Ovary (tissue), 9 donors: ENCODE results near the gene KCNE5. TPM values are rescaled to one million over a fixed set of nuclear protein-coding genes. Genes with fewer than 3 reads are reported as not detected.

Experiments used
- DNase-seq, 5 donors: peaks; one replicate each; pipeline ENCODE4 v3.0.0-alpha.2; 2019 to 2020
- H3K27ac ChIP-seq, 2 donors: fragments of 200-600 bp; one replicate each; pipeline versions ENCODE4 v1.5.1 to v1.8.0; 2019 to 2022
- H3K27me3 ChIP-seq: fragments of 200-600 bp; one replicate; pipeline ENCODE4 v1.8.0; 2022
- H3K36me3 ChIP-seq: fragments of 200-600 bp; sonication (generic); one replicate; pipeline ENCODE4 v1.5.1; 2019
- H3K4me1 ChIP-seq: one replicate; pipeline ENCODE4 v1.8.1; 2013; ENCODE audit warnings: mild to moderate bottlenecking, moderate library complexity; ENCODE audit not compliant: insufficient read depth
- H3K4me3 ChIP-seq: fragments of 200-600 bp; sonication (generic); one replicate; pipeline ENCODE4 v1.5.1; 2017
- H3K9me3 ChIP-seq, 2 donors: fragments of 200-600 bp in 1 of 2; sonication (generic) in 1 of 2; one replicate each; pipeline versions ENCODE4 v1.5.1 to v1.8.1; 2013 to 2019; ENCODE audit warnings: mild to moderate bottlenecking in 1 of 2, moderate library complexity in 1 of 2
- EP300 ChIP-seq: sonication (generic); formaldehyde crosslinking; IDR thresholded peaks from one replicate; pipeline ENCODE4 v1.6.1; 2017; ENCODE audit warnings: antibody characterized with exemption
- POLR2A ChIP-seq: fragments of 450-650 bp; IDR thresholded peaks from one replicate; pipeline ENCODE4 v1.6.1; 2017; ENCODE audit warnings: antibody characterized with exemption, mild to moderate bottlenecking, moderate library complexity
- WGBS, 3 donors: extraction: QIAGEN DNeasy Blood & Tissue Kit in 1 of 3; methylation state at CpG; one replicate each; pipeline versions ENCODE4 v1.1.5 to v1.1.7; 2013 to 2017; 5-methylcytosine and 5-hydroxymethylcytosine counted together
- intact Hi-C, 4 donors: fragments of 100-400 bp; cut with DNase I; formaldehyde crosslinking; loops; one replicate each; pipeline versions ENCODE4 v1.11.0 to v1.15.1; 2022 to 2023
- polyA plus RNA-seq, 2 donors: library from polyadenylated mRNA; stranded (reverse); fragments of 200-250 nt in 1 of 2; fragments of 350-450 nt in 1 of 2; fragmentation: Illumina TruSeq in 1 of 2; extraction: RNeasy Lipid Tissue Mini Kit (QIAGEN cat#74804) in 1 of 2; gene quantifications; one replicate each; pipeline ENCODE4 v1.2.3, GENCODE V29; 2013 to 2014
- total RNA-seq, 7 donors: library from RNA; depleted of rRNA in 2 of 7; stranded (reverse); fragments of >200 nt in 2 of 7; fragmentation: NEBNext Ultra II Directional in 3 of 7; extraction: Animal tissue kit (Norgen Biotek cat#: 25700) in 3 of 7; gene quantifications; one replicate each; pipeline versions ENCODE4 v1.1.0 to v1.2.4, GENCODE V29; 2016 to 2023
- TF ChIP-seq, protein P1 (sequence below), 3 donors: fragments of 450-650 bp in 2 of 3; fragments of 200-600 bp in 1 of 3; IDR thresholded peaks; one replicate each; pipeline versions ENCODE4 v1.5.1 to v1.8.0; 2016 to 2022; ENCODE audit warnings: antibody characterized with exemption in 3 of 3, mild to moderate bottlenecking in 1 of 3
- donor health status: DM: no; HTN: no; CAD: no; lungs with moderate emphysema.
- donor health status: DM: no; HTN: no; CAD: no.
- donor health status: Bipolar disorder and iron deficiency.
- donor health status: DM: yes; HTN: yes; CAD: no.
- donor health status: DM: no; HTN: no; CAD: no.
- donor health status: DM: yes; HTN: yes; CAD: no.

KCNE5 gene
- total and polyA plus RNA-seq, 9 donors = 0.30 to 1.4 (median 0.63) TPM; not detected in 1

DNA sequence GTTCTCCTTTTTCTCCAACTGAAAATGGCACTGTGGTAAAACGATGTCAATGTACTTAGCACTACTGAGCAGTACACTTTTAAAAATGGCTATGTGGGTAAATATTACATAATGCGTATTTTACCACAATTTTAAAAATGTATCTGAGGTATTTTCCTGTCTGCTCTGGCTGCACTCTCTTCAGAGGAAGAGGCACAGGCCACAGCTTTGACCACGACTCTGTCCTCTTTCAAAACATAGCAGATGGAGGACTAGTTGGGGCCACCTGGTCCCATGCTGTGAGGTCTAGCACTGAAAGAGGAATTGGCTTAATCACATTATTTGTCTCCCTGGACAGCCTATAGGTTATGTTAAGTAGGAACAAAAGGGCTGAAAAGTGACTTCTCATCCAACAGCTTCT lies 5.2 kb downstream of the KCNE5 start:
- H3K4me1 ChIP-seq = no peaks in the 10 kb centered on the region
- H3K27me3 ChIP-seq = no peaks in the 10 kb centered on the region
- WGBS, 3 donors = 60% methylated on average over 3 of the region's 3 CpGs
- intact Hi-C loops = loop anchor here in 1 of 4 donors (10.0 kb wide), 1 partner anchor 135 kb away; the partner anchor contains the start of gene GUCY2F
- no peak overlapping the region for H3K4me3 ChIP-seq
- H3K36me3 ChIP-seq = no peaks in the 10 kb centered on the region
- no peaks in the 10 kb centered on the region for H3K9me3 ChIP-seq
- no peak overlapping the region for H3K27ac ChIP-seq
- TF ChIP-seq EP300 (no peak), POLR2A (no peak)
- TF ChIP-seq, protein P1, sequence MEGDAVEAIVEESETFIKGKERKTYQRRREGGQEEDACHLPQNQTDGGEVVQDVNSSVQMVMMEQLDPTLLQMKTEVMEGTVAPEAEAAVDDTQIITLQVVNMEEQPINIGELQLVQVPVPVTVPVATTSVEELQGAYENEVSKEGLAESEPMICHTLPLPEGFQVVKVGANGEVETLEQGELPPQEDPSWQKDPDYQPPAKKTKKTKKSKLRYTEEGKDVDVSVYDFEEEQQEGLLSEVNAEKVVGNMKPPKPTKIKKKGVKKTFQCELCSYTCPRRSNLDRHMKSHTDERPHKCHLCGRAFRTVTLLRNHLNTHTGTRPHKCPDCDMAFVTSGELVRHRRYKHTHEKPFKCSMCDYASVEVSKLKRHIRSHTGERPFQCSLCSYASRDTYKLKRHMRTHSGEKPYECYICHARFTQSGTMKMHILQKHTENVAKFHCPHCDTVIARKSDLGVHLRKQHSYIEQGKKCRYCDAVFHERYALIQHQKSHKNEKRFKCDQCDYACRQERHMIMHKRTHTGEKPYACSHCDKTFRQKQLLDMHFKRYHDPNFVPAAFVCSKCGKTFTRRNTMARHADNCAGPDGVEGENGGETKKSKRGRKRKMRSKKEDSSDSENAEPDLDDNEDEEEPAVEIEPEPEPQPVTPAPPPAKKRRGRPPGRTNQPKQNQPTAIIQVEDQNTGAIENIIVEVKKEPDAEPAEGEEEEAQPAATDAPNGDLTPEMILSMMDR (IDR thresholded peaks at IDR 0.05) = no peak
- DNase-seq = no peak

DNA sequence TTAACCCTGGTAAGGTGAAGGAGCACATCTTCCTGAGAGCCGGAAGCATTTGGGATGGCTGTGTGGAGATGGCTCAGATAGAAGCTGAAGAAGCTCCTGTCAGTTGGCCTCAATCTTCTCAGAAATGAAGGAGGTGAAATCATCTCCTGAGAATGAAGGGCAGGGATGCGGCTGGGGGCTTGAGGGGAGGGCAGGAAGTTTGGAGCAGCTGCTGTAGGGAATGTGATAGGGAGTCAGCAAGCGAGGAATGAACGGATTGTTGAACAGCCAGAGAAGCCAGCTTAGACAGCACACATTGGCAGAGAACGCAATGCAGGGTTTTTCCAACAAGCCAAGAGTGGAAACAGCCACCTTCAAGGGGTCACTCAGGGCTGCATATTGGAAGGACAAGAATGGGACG lies 10.0 kb downstream of the KCNE5 start:
- TF ChIP-seq, protein P1 (IDR thresholded peaks at IDR 0.05) = no peak
- TF ChIP-seq POLR2A = no peak
- TF ChIP-seq EP300 = no peak

DNA sequence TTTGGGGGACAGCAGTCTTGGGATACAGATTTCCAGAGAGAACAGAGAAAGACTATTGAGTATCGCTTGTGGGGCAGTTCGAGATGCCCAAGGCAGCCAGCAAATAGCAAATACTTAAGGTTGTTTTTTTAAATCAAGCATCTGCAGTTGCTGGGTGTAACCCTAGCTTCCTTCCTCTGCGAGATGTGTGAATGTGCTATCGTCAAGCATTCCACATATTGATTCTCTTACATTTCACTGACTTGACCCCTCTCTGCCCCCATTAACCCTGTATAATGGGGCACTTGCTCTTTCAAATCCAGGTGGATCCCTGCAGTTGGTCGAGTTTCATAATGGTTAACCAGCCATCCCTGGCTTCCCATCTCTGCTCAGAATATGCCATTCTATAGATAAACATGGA lies 23.5 kb downstream of the KCNE5 start:
- Histone ChIP-seq H3K9me3 (no peaks in the 10 kb centered on the region), H3K27ac (no peak overlapping the region), H3K4me1 (no peaks in the 10 kb centered on the region), H3K27me3 (no peaks in the 10 kb centered on the region), H3K4me3 (no peak overlapping the region), H3K36me3 (no peaks in the 10 kb centered on the region)
- intact Hi-C loops = no loop called here
- no peak for DNase-seq
- 71 to 75% (median 74%) methylated on average over 5 of the region's 5 CpGs for WGBS, 3 donors
- TF ChIP-seq, protein P1 (IDR thresholded peaks at IDR 0.05) = no peak
- TF ChIP-seq POLR2A (no peak), EP300 (no peak)

More for the DNA sequence above, 10.0 kb downstream of the KCNE5 start:
- Histone ChIP-seq H3K27me3 (no peaks in the 10 kb centered on the region), H3K27ac (no peak overlapping the region), H3K4me3 (no peak overlapping the region), H3K4me1 (no peaks in the 10 kb centered on the region), H3K36me3 (no peaks in the 10 kb centered on the region), H3K9me3 (no peaks in the 10 kb centered on the region)
- DNase-seq = no peak
- intact Hi-C loops = no loop called here
- 54 to 66% (median 55%) methylated on average over 6 of the region's 6 CpGs for WGBS, 3 donors

DNA sequence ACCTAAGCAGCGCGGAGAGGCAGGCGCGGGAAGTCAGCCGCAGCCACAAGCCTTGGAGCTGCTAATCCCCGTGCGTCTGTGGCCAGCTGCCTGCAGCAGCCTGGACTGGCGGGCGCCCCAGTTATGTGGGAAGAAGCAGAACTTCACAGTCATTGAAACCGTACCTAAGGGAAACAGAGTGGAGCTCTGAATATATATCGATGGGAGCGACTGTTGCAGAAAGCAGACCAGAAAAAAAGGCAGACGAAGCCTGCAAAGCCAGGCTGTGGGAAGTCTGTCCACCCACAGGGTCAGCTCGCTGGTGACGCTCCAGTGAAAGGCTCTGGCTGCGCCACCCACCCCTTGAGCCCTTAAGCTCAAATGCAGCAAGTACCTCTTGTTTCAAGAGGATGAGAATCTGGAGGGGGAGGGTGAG lies 24.7 kb downstream of the KCNE5 start:
- no peaks in the 10 kb centered on the region for H3K9me3 ChIP-seq
- no peak overlapping the region for H3K27ac ChIP-seq
- intact Hi-C loops = no loop called here
- TF ChIP-seq EP300 = no peak
- TF ChIP-seq, protein P1 (IDR thresholded peaks at IDR 0.05) = no peak
- TF ChIP-seq POLR2A = no peak
- no peaks in the 10 kb centered on the region for H3K4me1 ChIP-seq
- H3K4me3 ChIP-seq = no peak overlapping the region
- 26 to 34% (median 28%) methylated on average over 16 of the region's 16 CpGs for WGBS, 3 donors
- H3K27me3 ChIP-seq = no peaks in the 10 kb centered on the region
- no peaks in the 10 kb centered on the region for H3K36me3 ChIP-seq
- DNase-seq = peak in 1 of 5 donors; percentile 39
